Neural progenitor cell (in vitro differentiated cells): ENCODE data around the gene GBGT1.
A peak's percentile ranks its signal among the peaks of the same experiment; 100 is the strongest.

Source experiments
- EZH2 ChIP-seq: fragments of 200-600 bp; sonication (generic); IDR thresholded peaks from 2 replicates; pipeline ENCODE4 v1.6.1; 2017; ENCODE audit warnings: antibody characterized with exemption, mild to moderate bottlenecking, moderate library complexity
- EZH2phosphoT487 ChIP-seq: fragments of 200-600 bp; sonication (generic); IDR thresholded peaks from 2 replicates; pipeline ENCODE4 v1.6.1; 2017; ENCODE audit warnings: antibody characterized with exemption
- TF ChIP-seq, protein P1 (sequence below): fragments of 200-600 bp; sonication (generic); IDR thresholded peaks from 2 replicates; pipeline ENCODE4 v1.5.1; 2017; ENCODE audit warnings: antibody characterized with exemption, mild to moderate bottlenecking

DNA sequence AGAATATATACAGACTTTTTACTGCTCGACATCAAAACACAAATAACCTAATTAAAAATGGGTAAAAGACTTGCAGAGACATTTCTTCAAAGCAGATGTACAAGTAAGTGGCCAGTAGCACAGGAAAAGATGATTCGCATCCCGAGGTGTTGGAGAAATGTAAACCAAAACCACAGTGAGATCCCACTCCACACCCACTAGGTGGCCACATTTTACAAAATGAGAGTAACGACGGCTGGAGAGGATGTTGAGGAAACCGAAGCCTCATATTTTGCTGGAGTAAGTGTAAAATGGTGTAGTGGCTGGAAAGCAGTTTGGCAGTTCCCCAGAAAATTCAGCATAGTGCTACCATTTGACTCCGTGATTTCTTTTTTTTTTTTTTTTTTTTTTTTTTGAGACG is 21.3 kb upstream of the GBGT1 start:
- TF ChIP-seq, protein P1, sequence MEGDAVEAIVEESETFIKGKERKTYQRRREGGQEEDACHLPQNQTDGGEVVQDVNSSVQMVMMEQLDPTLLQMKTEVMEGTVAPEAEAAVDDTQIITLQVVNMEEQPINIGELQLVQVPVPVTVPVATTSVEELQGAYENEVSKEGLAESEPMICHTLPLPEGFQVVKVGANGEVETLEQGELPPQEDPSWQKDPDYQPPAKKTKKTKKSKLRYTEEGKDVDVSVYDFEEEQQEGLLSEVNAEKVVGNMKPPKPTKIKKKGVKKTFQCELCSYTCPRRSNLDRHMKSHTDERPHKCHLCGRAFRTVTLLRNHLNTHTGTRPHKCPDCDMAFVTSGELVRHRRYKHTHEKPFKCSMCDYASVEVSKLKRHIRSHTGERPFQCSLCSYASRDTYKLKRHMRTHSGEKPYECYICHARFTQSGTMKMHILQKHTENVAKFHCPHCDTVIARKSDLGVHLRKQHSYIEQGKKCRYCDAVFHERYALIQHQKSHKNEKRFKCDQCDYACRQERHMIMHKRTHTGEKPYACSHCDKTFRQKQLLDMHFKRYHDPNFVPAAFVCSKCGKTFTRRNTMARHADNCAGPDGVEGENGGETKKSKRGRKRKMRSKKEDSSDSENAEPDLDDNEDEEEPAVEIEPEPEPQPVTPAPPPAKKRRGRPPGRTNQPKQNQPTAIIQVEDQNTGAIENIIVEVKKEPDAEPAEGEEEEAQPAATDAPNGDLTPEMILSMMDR = peak; percentile 56
- no peak for TF ChIP-seq EZH2
- TF ChIP-seq EZH2phosphoT487 = no peak
